ENCODE results near the gene DPYSL5.
"Not testable (repeated sequence)": the region's sequence is repeated elsewhere in the genome, so short reads cannot be mapped to it uniquely, and the experiment has no call there.

The DPYSL5 gene

DNA sequence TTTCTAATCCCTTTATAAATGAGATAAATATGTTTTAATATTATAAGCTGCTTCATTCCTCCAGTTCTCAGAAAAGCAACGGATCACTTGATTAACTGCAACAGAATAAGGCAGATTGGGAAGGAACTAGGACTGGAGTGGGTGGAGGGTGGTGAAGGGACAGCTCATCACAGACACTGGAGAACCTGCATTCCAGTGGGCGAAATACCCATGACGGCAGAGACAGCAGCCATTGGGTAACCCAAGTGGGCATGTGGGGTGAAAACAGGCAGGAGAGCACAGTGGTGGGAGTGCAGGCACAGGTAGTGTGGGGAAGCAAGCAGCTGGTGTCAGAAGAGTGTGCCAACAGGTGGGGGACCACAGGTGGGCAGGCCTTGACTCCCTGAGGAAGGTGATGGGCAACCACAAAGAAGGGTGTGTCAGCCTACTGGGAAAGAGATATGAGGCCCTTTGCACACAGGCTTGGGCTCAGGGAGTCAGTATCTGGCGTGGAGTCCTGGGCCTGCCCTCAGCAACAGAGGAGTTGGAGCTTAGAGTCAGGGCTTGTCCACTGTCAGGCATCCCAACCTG lies 27.2 kb downstream of the DPYSL5 start:
- no peak overlapping the region for H3K4me3 Mint-ChIP-seq
- H3K9me3 Mint-ChIP-seq: no peaks in the 10 kb centered on the region
- peaks cover 3% of the 10 kb centered on the region for H3K4me1 Mint-ChIP-seq
- peaks cover 7% of the 10 kb centered on the region for H3K27me3 Mint-ChIP-seq
- H3K36me3 Mint-ChIP-seq: no peaks in the 10 kb centered on the region
- ATAC-seq (ENCODE audit: low read depth): no peak
- DNase-seq (ENCODE audit: low spot score in 2 of 2): no peak
- no peak overlapping the region for H3K27ac Mint-ChIP-seq

DNA sequence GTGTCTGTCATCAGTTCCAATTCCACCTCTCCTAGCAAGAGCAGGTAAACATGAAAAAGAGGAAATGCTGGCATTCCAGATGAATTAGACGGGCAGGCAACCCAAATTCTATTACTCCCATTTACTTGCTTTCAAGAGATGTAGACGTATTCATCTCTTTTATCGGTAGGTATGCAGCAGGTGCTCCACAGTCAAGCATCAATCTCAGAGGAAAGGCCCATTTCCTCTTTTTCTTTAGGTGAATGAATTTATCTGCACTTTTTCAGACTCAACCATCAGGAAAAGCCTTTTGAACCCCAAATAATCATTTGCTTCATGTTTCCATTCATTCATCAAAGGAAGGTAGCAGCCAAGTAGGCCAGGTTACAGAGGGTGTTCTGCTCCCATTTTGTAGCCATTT lies 27.9 kb downstream of the DPYSL5 start:
- Mint-ChIP-seq H3K27ac (no peak overlapping the region), H3K36me3 (peaks cover 2% of the 10 kb centered on the region), H3K9me3 (no peaks in the 10 kb centered on the region), H3K4me3 (no peak overlapping the region), H3K27me3 (peaks cover 13% of the 10 kb centered on the region), H3K4me1 (peaks cover 3% of the 10 kb centered on the region)
- DNase-seq (ENCODE audit: low spot score in 2 of 2) (no peak), ATAC-seq (ENCODE audit: low read depth) (no peak)

DNA sequence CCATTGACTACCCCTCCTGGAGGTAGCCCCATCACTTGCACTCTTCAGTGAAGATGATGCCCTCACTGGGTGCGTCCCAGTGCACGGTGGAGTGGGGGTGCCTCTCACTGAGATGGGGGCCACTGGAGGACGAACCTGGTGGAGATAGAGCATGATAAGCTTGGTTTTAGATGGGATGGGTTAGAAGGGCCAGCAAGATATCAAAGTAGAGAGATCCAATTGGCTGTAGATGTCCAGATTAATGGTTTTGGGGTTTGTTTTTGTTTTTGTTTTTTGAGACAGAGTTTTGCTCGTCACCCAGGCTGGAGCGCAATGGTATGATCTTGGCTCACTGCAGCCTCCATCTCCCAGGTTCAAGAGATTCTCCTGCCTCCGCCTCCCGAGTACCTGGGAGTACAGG lies 28.3 kb downstream of the DPYSL5 start:
- Mint-ChIP-seq H3K9me3 (no peaks in the 10 kb centered on the region), H3K4me3 (no peak overlapping the region), H3K27me3 (peaks cover 15% of the 10 kb centered on the region), H3K27ac (no peak overlapping the region), H3K36me3 (peaks cover 2% of the 10 kb centered on the region), H3K4me1 (peaks cover 3% of the 10 kb centered on the region)
- no peak for DNase-seq (ENCODE audit: low spot score in 2 of 2)
- no peak for ATAC-seq (ENCODE audit: low read depth)

DNA sequence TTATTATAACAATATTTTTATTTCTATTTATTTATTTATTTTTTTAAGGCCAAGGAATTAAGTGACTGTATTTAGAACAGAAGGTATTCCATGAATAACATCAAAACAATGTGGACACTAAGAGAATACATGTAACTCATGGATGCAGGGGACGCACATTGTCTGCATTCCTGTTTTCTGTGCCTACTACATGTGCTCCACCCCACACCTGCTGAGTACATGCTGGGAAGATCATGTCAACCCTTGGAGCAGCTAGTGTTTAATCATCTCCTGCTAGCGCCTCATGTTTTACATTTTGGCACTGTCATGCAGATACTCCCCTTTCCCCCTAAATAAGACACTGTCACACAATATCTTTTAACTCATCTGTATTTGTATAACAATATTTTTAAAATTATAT lies 29.3 kb downstream of the DPYSL5 start:
- Mint-ChIP-seq H3K36me3 (peaks cover 2% of the 10 kb centered on the region), H3K9me3 (no peaks in the 10 kb centered on the region), H3K4me1 (peaks cover 3% of the 10 kb centered on the region), H3K27me3 (peaks cover 14% of the 10 kb centered on the region), H3K4me3 (no peak overlapping the region), H3K27ac (no peak overlapping the region)
- no peak for DNase-seq (ENCODE audit: low spot score in 2 of 2)
- no peak for ATAC-seq (ENCODE audit: low read depth)

DNA sequence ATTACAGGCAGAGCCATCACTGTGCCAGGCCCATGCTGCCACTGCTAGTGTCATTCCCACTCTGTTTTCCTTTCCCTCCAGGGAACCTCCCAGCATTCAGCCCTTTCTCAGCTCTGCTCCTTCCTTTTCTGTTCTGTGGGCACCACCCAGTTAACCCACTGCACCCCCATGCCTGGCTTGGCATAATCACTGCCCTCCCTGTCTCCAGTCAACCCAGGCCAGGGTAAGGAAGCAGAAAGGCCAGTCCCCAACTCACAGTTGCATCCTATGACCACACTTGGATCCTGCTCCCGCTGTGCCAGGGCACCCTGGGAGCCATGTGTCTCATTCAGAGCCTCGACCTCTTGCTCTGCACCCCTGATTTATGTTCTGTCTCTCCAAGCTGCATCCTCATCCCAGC lies 32.2 kb downstream of the DPYSL5 start:
- ATAC-seq (ENCODE audit: low read depth) (no peak), DNase-seq (ENCODE audit: low spot score in 2 of 2) (no peak)
- Mint-ChIP-seq H3K27me3 (peaks cover 15% of the 10 kb centered on the region), H3K4me1 (peaks cover 1% of the 10 kb centered on the region), H3K9me3 (no peaks in the 10 kb centered on the region), H3K27ac (no peak overlapping the region), H3K4me3 (no peak overlapping the region), H3K36me3 (peaks cover 2% of the 10 kb centered on the region)

DNA sequence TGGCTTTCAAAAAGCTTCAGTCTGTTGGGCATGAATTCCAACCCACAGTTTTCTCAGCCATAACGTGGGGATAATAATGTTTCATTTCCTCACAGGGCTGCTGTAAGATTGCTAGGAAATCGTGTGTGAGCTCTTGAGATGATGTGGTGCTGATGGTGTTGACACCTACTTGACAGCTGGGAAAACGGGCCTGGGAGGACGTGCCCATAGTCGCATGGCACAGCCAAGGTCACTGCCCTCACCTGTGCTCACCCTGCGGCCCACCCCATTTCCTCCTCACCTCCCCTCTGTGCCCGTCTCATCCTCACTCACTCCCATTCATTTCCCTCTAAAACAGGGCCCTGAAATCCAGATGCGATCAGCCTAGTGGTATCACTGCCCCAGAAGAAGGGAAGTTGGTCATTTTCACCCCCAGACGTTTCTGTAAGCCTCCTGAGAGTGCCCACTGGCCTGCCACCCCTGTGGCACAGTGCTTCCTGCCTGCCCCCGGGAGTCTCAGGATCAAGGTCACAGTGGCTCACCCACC lies 33.0 kb downstream of the DPYSL5 start:
- no peak for DNase-seq (ENCODE audit: low spot score in 2 of 2)
- H3K4me1 Mint-ChIP-seq: no peaks in the 10 kb centered on the region
- peaks cover 14% of the 10 kb centered on the region for H3K27me3 Mint-ChIP-seq
- no peak overlapping the region for H3K4me3 Mint-ChIP-seq
- H3K9me3 Mint-ChIP-seq: no peaks in the 10 kb centered on the region
- no peak overlapping the region for H3K27ac Mint-ChIP-seq
- ATAC-seq (ENCODE audit: low read depth): no peak
- peaks cover 2% of the 10 kb centered on the region for H3K36me3 Mint-ChIP-seq

DNA sequence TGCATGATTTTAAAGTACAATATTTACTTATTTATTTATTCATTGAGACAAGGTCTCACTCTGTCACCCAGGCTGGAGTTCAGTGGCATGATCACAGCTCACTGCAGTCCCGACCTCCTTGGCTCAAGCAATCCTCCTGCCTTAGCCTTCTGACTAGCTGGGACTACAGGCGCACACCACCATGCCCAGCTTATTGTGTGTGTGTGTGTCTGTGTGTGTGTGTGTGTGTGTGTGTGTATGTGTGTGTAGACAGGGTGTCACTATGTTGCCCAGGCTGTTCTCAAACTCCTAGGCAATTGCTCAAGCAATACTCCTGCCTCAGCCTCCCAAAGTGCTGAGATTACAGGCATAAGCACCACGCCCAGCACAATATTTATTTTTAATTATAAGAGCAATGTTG lies 34.3 kb downstream of the DPYSL5 start:
- H3K9me3 Mint-ChIP-seq; H3K4me3 Mint-ChIP-seq; DNase-seq (ENCODE audit: low spot score in 2 of 2); H3K4me1 Mint-ChIP-seq; H3K36me3 Mint-ChIP-seq; H3K27ac Mint-ChIP-seq; ATAC-seq (ENCODE audit: low read depth): not testable (repeated sequence)
- peaks cover 14% of the 10 kb centered on the region for H3K27me3 Mint-ChIP-seq

DNA sequence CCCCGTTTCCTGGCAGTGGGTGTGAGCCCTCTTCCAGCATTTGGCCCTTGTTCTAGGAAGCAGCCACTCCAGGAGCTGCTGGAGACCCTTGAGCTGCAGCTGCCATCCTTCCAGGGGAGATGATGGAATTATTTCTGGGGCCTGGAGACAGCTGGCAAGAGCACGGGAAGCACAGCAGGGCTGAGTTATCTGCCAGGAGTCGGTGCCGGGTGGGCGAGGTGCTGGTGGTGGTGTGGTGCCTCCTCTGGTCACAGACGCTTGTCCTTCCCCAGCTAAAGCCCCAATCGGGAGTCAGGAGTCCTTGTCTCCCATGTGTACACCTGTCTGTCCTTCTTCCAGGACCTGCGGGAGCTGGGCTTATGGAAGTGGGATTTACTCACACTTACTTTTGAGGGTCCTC lies 36.0 kb downstream of the DPYSL5 start:
- peaks cover 2% of the 10 kb centered on the region for H3K36me3 Mint-ChIP-seq

DNA sequence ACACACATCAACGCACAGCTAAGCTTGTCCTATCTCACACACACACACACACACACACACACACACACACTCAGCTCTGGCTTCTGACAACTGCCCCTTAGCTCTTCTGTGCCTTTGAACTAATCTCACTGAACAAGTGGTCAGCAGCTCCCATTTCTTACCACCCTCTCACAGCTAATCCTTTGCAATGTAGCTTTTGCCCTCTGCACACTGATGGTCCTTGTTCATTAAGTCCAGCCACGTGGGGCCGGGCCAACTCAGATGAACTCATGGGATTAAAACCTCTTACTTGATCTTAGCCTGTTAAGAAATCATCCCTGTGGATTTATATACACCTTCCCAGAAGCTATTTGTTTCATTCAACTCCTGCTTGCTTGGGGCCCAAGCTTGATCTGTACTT lies 36.6 kb downstream of the DPYSL5 start:
- Mint-ChIP-seq H3K9me3 (no peaks in the 10 kb centered on the region), H3K4me1 (peaks cover 8% of the 10 kb centered on the region), H3K36me3 (peaks cover 2% of the 10 kb centered on the region), H3K27ac (no peak overlapping the region), H3K4me3 (no peak overlapping the region), H3K27me3 (peaks cover 12% of the 10 kb centered on the region)
- DNase-seq (ENCODE audit: low spot score in 2 of 2) (no peak), ATAC-seq (ENCODE audit: low read depth) (no peak)

More for the DNA sequence above, 36.0 kb downstream of the DPYSL5 start:
- no peak overlapping the region for H3K4me3 Mint-ChIP-seq
- H3K27me3 Mint-ChIP-seq: peaks cover 12% of the 10 kb centered on the region
- H3K27ac Mint-ChIP-seq: no peak overlapping the region
- ATAC-seq (ENCODE audit: low read depth): no peak
- H3K9me3 Mint-ChIP-seq: no peaks in the 10 kb centered on the region
- DNase-seq (ENCODE audit: low spot score in 2 of 2): no peak
- H3K4me1 Mint-ChIP-seq: peaks cover 8% of the 10 kb centered on the region

DNA sequence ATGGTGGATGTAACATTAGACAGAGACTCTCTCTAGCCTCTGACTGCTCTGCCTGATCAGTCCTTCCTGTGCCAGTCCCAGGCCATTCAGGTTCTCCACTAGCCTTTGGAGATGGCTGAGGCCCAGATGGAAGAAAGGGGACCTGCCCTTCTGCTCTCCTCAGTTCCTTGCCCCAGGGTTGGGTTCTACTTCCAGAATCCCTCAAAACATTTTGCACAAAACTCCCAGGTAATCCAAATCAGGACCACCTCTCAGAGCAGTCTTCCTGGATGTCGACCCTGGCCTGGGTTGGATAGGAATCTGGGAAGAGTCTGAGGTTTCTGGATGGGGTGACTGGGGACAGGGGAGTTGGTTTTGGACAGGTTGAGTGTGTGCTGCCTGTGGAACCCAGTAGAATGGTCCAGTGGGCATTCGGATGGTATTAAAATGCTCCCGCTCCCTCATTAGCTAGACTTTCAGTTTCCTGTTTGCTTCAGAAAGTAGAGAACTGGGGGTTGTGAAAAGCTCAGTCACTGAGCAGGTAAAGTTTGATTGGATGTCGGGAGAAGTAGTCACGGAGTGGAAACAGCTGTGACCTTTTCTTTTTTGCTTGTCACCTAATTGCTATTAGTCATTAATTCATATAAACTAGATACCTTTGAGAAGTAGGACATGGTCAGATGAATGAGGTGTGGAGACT lies 37.9 kb downstream of the DPYSL5 start:
- DNase-seq (ENCODE audit: low spot score in 2 of 2) (no peak), ATAC-seq (ENCODE audit: low read depth) (no peak)
- no peak overlapping the region for H3K27ac Mint-ChIP-seq
- H3K27me3 Mint-ChIP-seq: peaks cover 5% of the 10 kb centered on the region
- no peaks in the 10 kb centered on the region for H3K36me3 Mint-ChIP-seq
- H3K4me1 Mint-ChIP-seq: peaks cover 8% of the 10 kb centered on the region
- H3K4me3 Mint-ChIP-seq: no peak overlapping the region
- no peaks in the 10 kb centered on the region for H3K9me3 Mint-ChIP-seq

DNA sequence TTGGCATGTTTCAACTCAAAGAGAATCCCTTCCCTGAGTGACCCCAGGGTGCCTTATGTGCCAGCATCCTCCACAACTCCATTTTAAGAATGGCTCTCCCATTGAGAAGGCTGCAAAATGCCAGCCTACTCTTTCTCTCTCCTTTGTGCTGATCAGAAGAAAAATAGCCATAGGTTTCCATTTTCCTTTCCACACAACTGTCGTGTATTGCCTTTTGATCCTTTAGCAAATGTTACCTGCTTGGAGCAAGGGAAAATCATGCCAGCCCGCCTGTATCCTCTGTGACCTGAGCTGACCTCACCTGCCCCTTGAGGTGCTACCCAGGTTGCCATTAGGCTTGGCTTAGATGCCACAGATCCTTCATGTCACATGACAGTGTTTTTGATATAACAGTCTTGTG lies 38.8 kb downstream of the DPYSL5 start:
- no peak overlapping the region for H3K27ac Mint-ChIP-seq
- H3K27me3 Mint-ChIP-seq: peaks cover 2% of the 10 kb centered on the region
- no peaks in the 10 kb centered on the region for H3K9me3 Mint-ChIP-seq
- ATAC-seq (ENCODE audit: low read depth) (no peak), DNase-seq (ENCODE audit: low spot score in 2 of 2) (no peak)
- no peak overlapping the region for H3K4me3 Mint-ChIP-seq
- H3K4me1 Mint-ChIP-seq: peaks cover 8% of the 10 kb centered on the region
- no peaks in the 10 kb centered on the region for H3K36me3 Mint-ChIP-seq

DNA sequence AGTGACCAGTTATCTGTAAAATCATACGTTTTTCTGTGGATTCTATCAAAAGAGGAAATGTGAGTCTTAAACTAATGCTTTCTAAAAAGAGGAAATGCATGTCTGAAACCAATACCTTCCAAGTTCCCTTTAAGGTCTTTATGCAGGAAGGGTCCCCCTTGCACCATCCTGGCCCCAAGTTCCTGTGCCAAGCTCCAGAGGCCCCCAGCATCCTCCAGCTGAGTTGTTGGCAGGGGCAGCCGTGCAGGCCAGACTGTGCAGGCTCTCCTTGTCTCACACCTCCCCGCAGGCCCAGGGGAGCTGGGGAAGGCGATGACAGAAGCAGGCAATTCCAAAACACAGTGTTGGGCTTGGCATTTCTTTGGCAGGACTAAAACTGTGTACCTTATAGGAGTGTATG lies 39.2 kb downstream of the DPYSL5 start:
- H3K4me1 Mint-ChIP-seq: peaks cover 8% of the 10 kb centered on the region
- H3K9me3 Mint-ChIP-seq: no peaks in the 10 kb centered on the region
- H3K36me3 Mint-ChIP-seq: no peaks in the 10 kb centered on the region
- peak in 1 of 2 donors; percentile 26 for DNase-seq (ENCODE audit: low spot score in 2 of 2)
- H3K4me3 Mint-ChIP-seq: no peak overlapping the region
- peaks cover 2% of the 10 kb centered on the region for H3K27me3 Mint-ChIP-seq
- ATAC-seq (ENCODE audit: low read depth): peak; percentile 95
- H3K27ac Mint-ChIP-seq: no peak overlapping the region

DNA sequence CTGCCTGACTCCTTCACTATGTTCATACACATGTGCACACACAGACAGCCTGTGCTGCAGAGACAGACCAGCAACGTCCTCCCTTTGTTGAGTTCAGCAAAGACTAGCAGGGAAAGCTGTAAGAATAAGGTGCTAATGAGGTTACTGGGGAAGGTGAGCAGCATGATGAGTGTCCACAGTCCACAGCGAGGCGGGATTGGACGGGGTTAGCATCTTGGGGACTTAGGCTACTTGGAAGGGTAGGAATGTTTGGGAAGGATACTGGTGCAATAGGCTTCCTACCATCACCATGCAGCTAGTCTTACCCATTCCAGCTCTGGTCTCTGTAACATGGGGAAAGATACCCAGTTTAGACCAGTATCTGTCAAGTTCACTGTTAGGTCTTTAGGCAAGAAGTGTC lies 41.9 kb downstream of the DPYSL5 start:
- H3K4me3 Mint-ChIP-seq: no peak overlapping the region

DNA sequence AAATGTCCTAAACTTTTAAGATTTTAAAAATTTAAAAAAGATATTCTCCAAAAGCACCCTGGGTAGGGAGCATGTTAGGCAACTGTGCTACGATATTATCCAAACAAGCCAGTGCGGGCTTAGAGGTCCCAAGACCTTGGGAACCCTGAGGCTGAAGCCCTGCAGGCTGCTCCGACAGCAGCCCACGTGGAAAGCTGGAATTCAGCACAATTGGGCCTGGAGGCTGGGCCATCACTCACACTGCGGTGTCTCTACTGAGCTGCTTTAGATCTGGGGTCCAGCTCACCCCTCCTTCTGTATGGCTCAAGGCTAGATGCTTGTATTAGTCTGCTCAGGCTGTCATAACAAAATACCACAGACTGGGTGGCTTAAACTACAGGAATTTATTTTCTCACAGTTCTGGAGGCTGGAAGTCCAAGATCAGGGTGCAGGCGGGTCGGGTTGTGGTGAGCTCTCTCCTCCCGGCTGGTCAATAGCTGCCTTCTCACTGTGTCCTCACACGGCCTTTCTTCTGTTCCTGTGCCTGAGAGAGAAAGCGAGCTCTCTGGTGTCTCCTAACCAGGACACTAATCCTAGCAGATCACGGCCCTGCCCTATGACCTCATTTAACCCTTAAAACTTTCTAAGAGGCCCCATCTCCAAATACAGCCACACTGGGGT lies 42.5 kb downstream of the DPYSL5 start:
- Mint-ChIP-seq H3K9me3 (no peaks in the 10 kb centered on the region), H3K36me3 (no peaks in the 10 kb centered on the region), H3K4me1 (peaks cover 8% of the 10 kb centered on the region), H3K4me3 (no peak overlapping the region), H3K27ac (no peak overlapping the region), H3K27me3 (peaks cover 1% of the 10 kb centered on the region)
- ATAC-seq (ENCODE audit: low read depth): no peak
- no peak for DNase-seq (ENCODE audit: low spot score in 2 of 2)

More for the DNA sequence above, 41.9 kb downstream of the DPYSL5 start:
- no peaks in the 10 kb centered on the region for H3K36me3 Mint-ChIP-seq
- no peak for ATAC-seq (ENCODE audit: low read depth)
- peaks cover 1% of the 10 kb centered on the region for H3K27me3 Mint-ChIP-seq
- H3K27ac Mint-ChIP-seq: no peak overlapping the region
- H3K4me1 Mint-ChIP-seq: peaks cover 8% of the 10 kb centered on the region
- DNase-seq (ENCODE audit: low spot score in 2 of 2): no peak
- H3K9me3 Mint-ChIP-seq: no peaks in the 10 kb centered on the region
